Ishikawa (cell line): ENCODE data around the gene PTK6.

Experiments
- CEBPB ChIP-seq: IDR thresholded peaks from 2 replicates; pipeline ENCODE4 v1.6.1; 2012
- CREB1 ChIP-seq: IDR thresholded peaks from 2 replicates; pipeline ENCODE4 v1.6.1; 2012; ENCODE audit warnings: low read depth
- EGR1 ChIP-seq: IDR thresholded peaks from 2 replicates; pipeline ENCODE4 v1.6.1; 2012
- EP300 ChIP-seq: IDR thresholded peaks from 2 replicates; pipeline ENCODE4 v1.6.1; 2012; ENCODE audit warnings: borderline replicate concordance
- FOXM1 ChIP-seq: IDR thresholded peaks from 2 replicates; pipeline ENCODE4 v1.6.1; 2012; ENCODE audit warnings: low read depth, borderline replicate concordance
- NFIC ChIP-seq: IDR thresholded peaks from 2 replicates; pipeline ENCODE4 v1.6.1; 2012
- RAD21 ChIP-seq: IDR thresholded peaks from 2 replicates; pipeline ENCODE4 v1.6.1; 2012; ENCODE audit warnings: low read depth
- TAF1 ChIP-seq: IDR thresholded peaks from 2 replicates; pipeline ENCODE4 v1.6.1; 2012; ENCODE audit warnings: low read depth, mild to moderate bottlenecking
- TCF12 ChIP-seq: IDR thresholded peaks from 2 replicates; pipeline ENCODE4 v1.6.1; 2012; ENCODE audit warnings: low read depth
- TEAD4 ChIP-seq: IDR thresholded peaks from 2 replicates; pipeline ENCODE4 v1.6.1; 2012
- YY1 ChIP-seq: IDR thresholded peaks from 2 replicates; pipeline ENCODE4 v1.6.1; 2012; ENCODE audit warnings: low read depth
- ZBTB7A ChIP-seq: IDR thresholded peaks from 2 replicates; pipeline ENCODE4 v1.6.1; 2012; ENCODE audit warnings: low read depth
- TF ChIP-seq, protein P1 (sequence below): IDR thresholded peaks from 2 replicates; pipeline ENCODE4 v1.6.1; 2012
- TF ChIP-seq, protein P2 (sequence below): IDR thresholded peaks from 2 replicates; pipeline ENCODE4 v1.6.1; 2012; ENCODE audit warnings: low read depth, mild to moderate bottlenecking
- TF ChIP-seq, protein P3 (sequence below): IDR thresholded peaks from 2 replicates; pipeline ENCODE4 v1.6.1; 2012

Gene PTK6

DNA sequence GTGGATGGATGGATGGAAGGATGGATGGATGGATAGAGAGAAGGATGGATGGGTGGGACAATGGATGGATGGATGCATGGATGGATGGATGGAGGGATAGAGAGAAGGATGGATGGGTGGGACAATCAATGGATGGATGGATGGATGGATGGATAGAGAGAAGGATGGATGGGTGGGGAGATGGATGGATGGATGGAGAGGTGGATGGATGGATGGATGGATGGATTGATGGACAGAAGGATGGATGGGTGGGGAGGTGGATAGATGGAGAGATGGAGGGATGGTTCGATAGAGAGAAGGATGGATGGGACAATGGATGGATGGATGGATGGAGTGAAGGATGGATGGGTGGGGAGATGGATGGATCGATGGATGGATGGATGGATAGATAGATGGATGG lies 44.7 kb downstream of the PTK6 start:
- no peak for TF ChIP-seq YY1
- no peak for TF ChIP-seq CEBPB
- no peak for TF ChIP-seq FOXM1
- no peak for TF ChIP-seq ZBTB7A
- no peak for TF ChIP-seq TEAD4
- TF ChIP-seq, protein P1, sequence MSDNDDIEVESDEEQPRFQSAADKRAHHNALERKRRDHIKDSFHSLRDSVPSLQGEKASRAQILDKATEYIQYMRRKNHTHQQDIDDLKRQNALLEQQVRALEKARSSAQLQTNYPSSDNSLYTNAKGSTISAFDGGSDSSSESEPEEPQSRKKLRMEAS: no peak
- TF ChIP-seq, protein P2, sequence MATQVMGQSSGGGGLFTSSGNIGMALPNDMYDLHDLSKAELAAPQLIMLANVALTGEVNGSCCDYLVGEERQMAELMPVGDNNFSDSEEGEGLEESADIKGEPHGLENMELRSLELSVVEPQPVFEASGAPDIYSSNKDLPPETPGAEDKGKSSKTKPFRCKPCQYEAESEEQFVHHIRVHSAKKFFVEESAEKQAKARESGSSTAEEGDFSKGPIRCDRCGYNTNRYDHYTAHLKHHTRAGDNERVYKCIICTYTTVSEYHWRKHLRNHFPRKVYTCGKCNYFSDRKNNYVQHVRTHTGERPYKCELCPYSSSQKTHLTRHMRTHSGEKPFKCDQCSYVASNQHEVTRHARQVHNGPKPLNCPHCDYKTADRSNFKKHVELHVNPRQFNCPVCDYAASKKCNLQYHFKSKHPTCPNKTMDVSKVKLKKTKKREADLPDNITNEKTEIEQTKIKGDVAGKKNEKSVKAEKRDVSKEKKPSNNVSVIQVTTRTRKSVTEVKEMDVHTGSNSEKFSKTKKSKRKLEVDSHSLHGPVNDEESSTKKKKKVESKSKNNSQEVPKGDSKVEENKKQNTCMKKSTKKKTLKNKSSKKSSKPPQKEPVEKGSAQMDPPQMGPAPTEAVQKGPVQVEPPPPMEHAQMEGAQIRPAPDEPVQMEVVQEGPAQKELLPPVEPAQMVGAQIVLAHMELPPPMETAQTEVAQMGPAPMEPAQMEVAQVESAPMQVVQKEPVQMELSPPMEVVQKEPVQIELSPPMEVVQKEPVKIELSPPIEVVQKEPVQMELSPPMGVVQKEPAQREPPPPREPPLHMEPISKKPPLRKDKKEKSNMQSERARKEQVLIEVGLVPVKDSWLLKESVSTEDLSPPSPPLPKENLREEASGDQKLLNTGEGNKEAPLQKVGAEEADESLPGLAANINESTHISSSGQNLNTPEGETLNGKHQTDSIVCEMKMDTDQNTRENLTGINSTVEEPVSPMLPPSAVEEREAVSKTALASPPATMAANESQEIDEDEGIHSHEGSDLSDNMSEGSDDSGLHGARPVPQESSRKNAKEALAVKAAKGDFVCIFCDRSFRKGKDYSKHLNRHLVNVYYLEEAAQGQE: no peak
- no peak for TF ChIP-seq EP300
- no peak for TF ChIP-seq EGR1
- no peak for TF ChIP-seq RAD21
- TF ChIP-seq, protein P3, sequence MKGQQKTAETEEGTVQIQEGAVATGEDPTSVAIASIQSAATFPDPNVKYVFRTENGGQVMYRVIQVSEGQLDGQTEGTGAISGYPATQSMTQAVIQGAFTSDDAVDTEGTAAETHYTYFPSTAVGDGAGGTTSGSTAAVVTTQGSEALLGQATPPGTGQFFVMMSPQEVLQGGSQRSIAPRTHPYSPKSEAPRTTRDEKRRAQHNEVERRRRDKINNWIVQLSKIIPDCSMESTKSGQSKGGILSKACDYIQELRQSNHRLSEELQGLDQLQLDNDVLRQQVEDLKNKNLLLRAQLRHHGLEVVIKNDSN: no peak
- no peak for TF ChIP-seq TCF12
- no peak for TF ChIP-seq CREB1

DNA sequence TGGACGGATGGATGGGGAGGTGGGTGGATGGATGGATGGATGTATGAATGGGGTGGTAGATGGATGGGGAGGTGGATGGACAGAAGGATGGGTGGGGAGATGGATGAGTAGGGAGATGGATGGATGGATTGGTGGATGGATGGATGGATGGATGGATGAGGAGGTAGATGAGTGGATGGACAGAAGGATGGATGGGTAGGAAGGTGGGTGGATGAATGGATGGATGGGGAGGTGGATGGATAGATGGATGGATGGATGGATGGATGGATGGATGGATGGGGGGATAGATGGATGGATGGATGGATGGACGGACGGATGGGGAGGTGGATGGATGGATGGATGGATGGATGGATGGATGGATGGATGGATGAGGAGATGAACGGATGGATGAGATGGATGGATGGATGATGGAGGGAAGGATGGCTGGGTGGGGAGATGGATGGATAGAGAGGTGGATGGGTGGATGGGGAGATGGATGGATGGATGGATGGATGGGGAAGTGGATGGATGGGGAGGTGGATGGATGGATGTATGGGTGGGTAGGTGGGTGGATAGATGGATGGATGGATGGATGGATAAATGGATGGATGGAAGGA lies 45.4 kb downstream of the PTK6 start:
- TF ChIP-seq EGR1 (no peak), TAF1 (no peak), TEAD4 (no peak), RAD21 (no peak), EP300 (no peak), ZBTB7A (no peak), CREB1 (no peak), CEBPB (no peak), YY1 (no peak), NFIC (no peak), TCF12 (no peak), FOXM1 (no peak)
- TF ChIP-seq, protein P1: no peak
- TF ChIP-seq, protein P2: no peak
- TF ChIP-seq, protein P3: no peak

DNA sequence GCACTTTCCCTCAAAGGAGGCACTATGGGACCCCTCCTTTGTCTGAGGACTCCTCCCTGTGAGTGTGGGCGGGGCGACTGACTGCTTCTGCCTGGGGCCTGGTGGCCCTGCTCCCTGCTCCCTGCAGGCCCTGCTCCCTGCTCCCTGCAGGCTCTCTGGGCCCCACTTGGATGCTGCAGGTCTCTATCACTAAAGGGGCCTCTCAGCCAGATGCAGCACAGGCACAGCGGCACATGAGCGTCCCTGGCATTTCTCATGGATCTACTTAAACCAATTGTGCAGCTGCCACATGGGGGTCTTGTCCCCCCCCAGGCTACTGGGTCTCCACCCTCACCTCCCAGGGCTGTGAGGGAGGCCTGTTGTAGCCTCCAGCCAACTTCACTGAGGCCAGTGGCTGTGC lies 46.1 kb downstream of the PTK6 start:
- TF ChIP-seq TCF12: no peak
- no peak for TF ChIP-seq RAD21
- no peak for TF ChIP-seq CEBPB
- no peak for TF ChIP-seq ZBTB7A
- TF ChIP-seq NFIC: no peak
- no peak for TF ChIP-seq EGR1
- TF ChIP-seq TEAD4: no peak
- TF ChIP-seq, protein P2: no peak
- no peak for TF ChIP-seq EP300
- no peak for TF ChIP-seq YY1

DNA sequence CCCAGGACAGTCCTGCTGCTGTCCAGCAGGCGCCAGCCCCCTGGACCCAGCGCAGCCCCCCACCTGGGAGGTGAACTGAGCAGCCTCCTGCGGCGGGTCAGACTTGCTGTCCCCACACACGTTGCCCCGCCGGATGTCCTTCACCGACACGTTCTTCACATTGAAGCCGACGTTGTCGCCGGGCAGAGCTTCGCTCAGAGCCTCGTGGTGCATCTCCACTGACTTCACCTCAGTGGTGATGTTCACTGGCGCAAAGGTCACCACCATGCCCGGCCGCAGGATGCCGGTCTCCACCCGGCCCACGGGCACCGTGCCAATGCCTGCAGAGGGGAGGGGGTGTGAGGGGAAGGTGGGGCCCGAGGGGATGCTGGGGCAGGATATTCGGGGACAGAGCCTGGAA lies 46.8 kb downstream of the PTK6 start:
- TF ChIP-seq EGR1 (no peak), CREB1 (no peak), NFIC (no peak), EP300 (no peak), YY1 (no peak), ZBTB7A (no peak), TCF12 (no peak), RAD21 (no peak), TAF1 (no peak)
